Small intestine (tissue), 7 donors: ENCODE measurements around the gene SRGAP2C. TPM values are rescaled to one million over a fixed set of nuclear protein-coding genes. Genes with fewer than 3 reads are reported as not detected.
"Not testable (repeated sequence)": the region's sequence is repeated elsewhere in the genome, so short reads cannot be mapped to it uniquely, and the experiment has no call there.

Source experiments
- DNase-seq, 2 donors: peaks; one replicate each; pipeline versions ENCODE4 v3.0.0 to v3.0.0-alpha.2; 2013
- FAIRE-seq: peaks from 2 replicates; lab custom pipeline; 2012; peaks lifted over from hg19 to GRCh38; lab: Jason Lieb, UNC
- H3K27ac ChIP-seq, 3 donors: one replicate each; pipeline ENCODE4 v1.5.1; 2013; ENCODE audit warnings: low read length in 2 of 3, mild to moderate bottlenecking in 2 of 3, control low read depth in 1 of 3, inconsistent platforms in 1 of 3, low read depth in 1 of 3, moderate library complexity in 1 of 3
- H3K27me3 ChIP-seq, 3 donors: one replicate each; pipeline ENCODE4 v1.6.1; 2013; ENCODE audit warnings: low read length in 3 of 3, inconsistent platforms in 1 of 3; ENCODE audit not compliant: control insufficient read depth in 3 of 3, insufficient read depth in 3 of 3
- H3K36me3 ChIP-seq, 3 donors: one replicate each; pipeline ENCODE4 v1.6.1; 2013; ENCODE audit warnings: low read length in 3 of 3, inconsistent platforms in 1 of 3, low read depth in 1 of 3, mild to moderate bottlenecking in 1 of 3, moderate library complexity in 1 of 3; ENCODE audit not compliant: control insufficient read depth in 3 of 3, insufficient read depth in 2 of 3
- H3K4me1 ChIP-seq, 3 donors: one replicate each; pipeline ENCODE4 v1.6.1; 2013; ENCODE audit warnings: low read length in 2 of 3, inconsistent platforms in 1 of 3, low read depth in 1 of 3, mild to moderate bottlenecking in 1 of 3, moderate library complexity in 1 of 3; ENCODE audit not compliant: control insufficient read depth in 3 of 3, insufficient read depth in 2 of 3
- H3K4me3 ChIP-seq, 3 donors: one replicate each; pipeline ENCODE4 v1.5.1; 2013; ENCODE audit warnings: low read length in 3 of 3, control low read depth in 1 of 3, inconsistent platforms in 1 of 3, low read depth in 1 of 3, mild to moderate bottlenecking in 1 of 3, moderate library complexity in 1 of 3
- H3K9me3 ChIP-seq, 2 donors: one replicate each; pipeline ENCODE4 v1.6.1; 2013; ENCODE audit warnings: low read depth in 1 of 2, low read length in 1 of 2; ENCODE audit not compliant: control insufficient read depth in 2 of 2, insufficient read depth in 1 of 2
- WGBS, 3 donors: extraction: QIAGEN DNeasy Blood & Tissue Kit; methylation state at CpG; one replicate each; pipeline ENCODE4 v1.1.7; 2013; 5-methylcytosine and 5-hydroxymethylcytosine counted together
- polyA plus RNA-seq, 4 donors: library from polyadenylated mRNA; stranded (reverse) in 3 of 4; unstranded in 1 of 4; fragments of 200-250 nt in 3 of 4; fragments of 120-200 nt in 1 of 4; gene quantifications; one replicate each; pipeline versions ENCODE4 v1.2.1 to v1.2.3, GENCODE V29; 2013
- donor health status: healthy with polysubstance abuse.
- donor health status: control.
- donor health status: control.
- donor health status: Bipolar disorder and iron deficiency.
- donor health status: healthy.

The SRGAP2C gene
- polyA plus RNA-seq, 4 donors = 1.1 to 3.7 (median 2.2) TPM

DNA sequence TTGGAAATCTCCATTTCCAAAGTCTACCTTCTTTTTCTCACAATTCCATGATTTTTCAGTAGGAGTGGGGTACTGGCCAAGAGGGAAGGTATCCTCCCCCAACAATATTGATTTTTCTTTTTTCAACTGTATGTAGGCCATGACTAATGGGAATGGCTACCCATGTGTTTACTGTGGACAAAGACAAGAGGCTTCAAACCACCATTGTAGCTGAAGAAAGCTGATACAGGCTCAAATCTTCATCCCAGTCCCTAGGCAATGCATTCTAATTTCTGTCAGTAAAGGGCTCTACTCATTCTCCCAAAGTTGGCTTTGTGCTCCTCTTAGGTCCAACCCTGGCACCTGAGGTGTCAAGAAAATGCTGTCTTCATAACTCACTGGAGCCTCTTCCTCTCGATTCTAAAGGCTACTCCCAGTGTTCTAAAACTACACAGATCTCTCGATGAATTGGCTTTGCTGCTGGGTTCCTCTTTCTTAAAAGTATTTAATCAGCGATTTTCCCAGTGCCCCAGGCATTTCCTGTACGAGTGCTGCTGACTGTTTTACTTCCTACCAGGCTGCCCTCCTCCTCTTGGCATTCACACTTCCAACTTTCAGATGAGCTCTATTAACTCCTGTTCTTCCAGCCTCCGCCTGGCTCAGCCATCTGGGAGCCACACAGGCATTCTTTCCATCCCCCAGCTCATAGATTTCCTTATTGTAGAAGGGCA is 171.1 kb downstream of the SRGAP2C start:
- DNase-seq, FAIRE-seq: not testable (repeated sequence)

DNA sequence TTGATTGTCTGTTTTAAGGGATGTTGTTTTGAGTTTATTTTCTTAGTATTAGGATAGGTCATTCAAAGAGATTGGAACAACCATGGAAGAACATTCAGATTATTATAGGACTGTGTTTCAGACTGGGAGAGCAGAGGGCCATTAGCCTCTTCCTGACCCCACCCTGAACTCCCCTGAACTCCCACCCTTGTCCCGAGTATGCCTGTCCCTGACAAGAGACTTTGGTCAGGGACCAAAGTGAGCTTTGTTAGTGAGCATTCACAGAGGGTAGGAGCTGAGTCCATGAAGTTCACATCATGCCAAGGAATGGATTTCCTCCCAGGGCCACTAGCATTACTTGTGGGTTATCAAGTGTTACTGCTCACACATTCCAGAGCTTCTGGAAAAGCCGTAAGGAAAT is 172.0 kb downstream of the SRGAP2C start:
- FAIRE-seq, H3K27ac ChIP-seq, H3K4me1 ChIP-seq, H3K27me3 ChIP-seq, H3K9me3 ChIP-seq, H3K4me3 ChIP-seq, H3K36me3 ChIP-seq: not testable (repeated sequence)
- WGBS, 3 donors = 20 to 33% (median 27%) methylated on average over 1 of the region's 2 CpGs
- peak in 1 of 2 donors; percentile 5 for DNase-seq

More for the DNA sequence above, 171.1 kb downstream of the SRGAP2C start:
- H3K27ac ChIP-seq, H3K4me3 ChIP-seq, H3K36me3 ChIP-seq, H3K27me3 ChIP-seq, H3K4me1 ChIP-seq, H3K9me3 ChIP-seq: not testable (repeated sequence)
- WGBS, 3 donors = no CpG with 5 or more reads among the region's 5 CpGs

- DNase-seq, H3K36me3 ChIP-seq, H3K27me3 ChIP-seq, H3K9me3 ChIP-seq, H3K4me1 ChIP-seq, H3K4me3 ChIP-seq, H3K27ac ChIP-seq, FAIRE-seq: not testable (repeated sequence)
- WGBS, 3 donors = no CpG with 5 or more reads among the region's 1 CpG
Measured at GRCh38 chr1:121360531-121360930, 175.8 kb downstream of the SRGAP2C start.

DNA sequence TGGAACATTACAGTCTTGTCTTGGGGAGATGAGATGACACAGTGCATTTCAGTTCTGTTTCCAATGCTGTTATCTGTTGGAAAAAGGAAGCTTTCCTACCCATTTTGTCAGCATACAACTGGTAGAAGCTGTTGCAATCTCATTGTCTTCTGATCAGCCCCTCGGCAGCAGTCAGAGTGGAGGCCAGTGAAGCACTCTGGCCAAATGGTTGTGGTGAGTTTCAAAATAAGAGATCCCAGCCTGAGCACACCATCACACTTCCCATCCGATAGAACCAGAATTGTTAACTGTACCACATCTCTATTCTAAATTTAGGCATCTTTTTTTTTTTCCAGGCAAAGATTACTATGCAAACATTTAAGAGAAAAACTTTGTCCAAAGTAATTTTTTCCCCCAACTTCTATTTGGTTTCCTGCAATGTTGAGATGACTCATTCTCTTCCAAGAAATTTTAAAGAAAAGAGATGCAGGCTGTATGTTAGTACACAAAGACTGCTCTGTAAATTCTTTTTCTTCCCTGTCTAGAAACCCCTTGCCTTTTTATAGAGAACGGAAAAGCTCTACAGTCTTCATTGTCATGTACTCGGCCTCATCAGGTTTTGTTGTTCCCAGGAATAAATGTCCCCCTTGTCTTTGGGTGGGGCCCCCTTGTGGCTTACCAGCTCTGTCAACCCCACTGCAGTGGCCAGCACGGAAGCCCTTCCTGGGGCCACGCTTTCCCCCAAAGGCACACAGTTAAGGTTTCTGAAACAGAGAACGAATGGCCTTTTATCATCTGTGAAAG is 176.9 kb downstream of the SRGAP2C start:
- not testable (repeated sequence) for H3K4me1 ChIP-seq, H3K9me3 ChIP-seq, H3K36me3 ChIP-seq, H3K4me3 ChIP-seq, DNase-seq, H3K27me3 ChIP-seq, H3K27ac ChIP-seq, FAIRE-seq
- 38 to 95% (median 78%) methylated on average over 1 of the region's 7 CpGs for WGBS, 3 donors

GRCh38 chr1:121362234-121362883 is 177.6 kb downstream of the SRGAP2C start:
- not testable (repeated sequence) for H3K36me3 ChIP-seq, H3K9me3 ChIP-seq, H3K27ac ChIP-seq, FAIRE-seq, H3K27me3 ChIP-seq, H3K4me3 ChIP-seq, H3K4me1 ChIP-seq, DNase-seq
- WGBS, 3 donors = 39 to 71% (median 60%) methylated on average over 3 of the region's 4 CpGs

DNA sequence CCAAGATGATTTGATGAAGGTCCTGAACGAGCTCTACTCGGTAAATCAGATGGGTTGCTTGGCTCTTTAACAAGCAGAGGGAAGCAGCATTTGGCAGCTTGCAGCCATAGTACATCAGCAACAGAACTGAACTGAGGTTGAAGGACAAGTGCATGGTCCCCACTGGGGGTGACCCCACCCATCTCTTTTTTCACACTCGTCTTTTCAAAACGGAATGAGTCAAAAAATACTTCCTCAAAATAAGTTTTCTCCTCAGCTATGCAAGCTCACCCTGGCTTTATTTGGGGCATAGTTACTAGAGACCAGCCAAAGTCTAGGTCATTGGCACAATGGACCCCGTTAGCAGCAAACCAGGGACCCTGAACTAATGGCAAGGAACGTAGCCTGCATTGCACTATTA is 180.5 kb downstream of the SRGAP2C start:
- not testable (repeated sequence) for H3K9me3 ChIP-seq, H3K27ac ChIP-seq, H3K4me3 ChIP-seq, H3K4me1 ChIP-seq, FAIRE-seq, DNase-seq, H3K36me3 ChIP-seq, H3K27me3 ChIP-seq
- WGBS, 3 donors = 88% methylated on average over 3 of the region's 6 CpGs; no CpG with 5 or more reads in 2 of the 3 donors

DNA sequence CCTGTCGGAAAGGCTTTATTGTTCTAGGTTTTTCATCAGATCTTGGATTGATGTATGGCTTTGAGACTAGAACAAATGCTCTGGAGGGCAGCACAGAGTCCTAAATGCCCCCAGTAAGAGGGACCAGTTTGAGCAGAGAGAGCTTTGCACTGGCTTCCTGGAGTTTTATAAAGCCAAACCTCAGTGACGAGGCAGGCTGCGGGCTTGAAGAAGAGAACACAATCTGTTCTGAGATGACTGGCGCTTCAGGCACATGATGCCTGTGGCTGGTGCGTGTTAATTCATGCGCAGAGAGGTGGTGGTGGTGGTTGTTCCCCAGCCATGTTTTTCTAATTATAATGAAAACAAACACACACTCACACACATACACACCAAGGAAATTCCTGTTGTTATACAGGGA is 180.9 kb downstream of the SRGAP2C start:
- not testable (repeated sequence) for H3K27ac ChIP-seq, FAIRE-seq, H3K4me3 ChIP-seq, H3K27me3 ChIP-seq, DNase-seq, H3K4me1 ChIP-seq, H3K36me3 ChIP-seq, H3K9me3 ChIP-seq
- WGBS, 3 donors = 84 to 100% (median 85%) methylated on average over 3 to 6 of the region's 6 CpGs

GRCh38 chr1:121366171-121366570 is 181.4 kb downstream of the SRGAP2C start:
- FAIRE-seq, H3K27ac ChIP-seq, H3K4me3 ChIP-seq, H3K36me3 ChIP-seq, H3K27me3 ChIP-seq, DNase-seq, H3K9me3 ChIP-seq, H3K4me1 ChIP-seq: not testable (repeated sequence)
- 80% methylated on average over 1 of the region's 3 CpGs; no CpG with 5 or more reads in 1 of the 3 donors for WGBS, 3 donors
